Caco-2 (cell line): ENCODE data around the gene ELN. TPM values are rescaled to one million over a fixed set of nuclear protein-coding genes. Genes with fewer than 3 reads are reported as not detected.

Experiments
- BruUV-seq: library from RNA; stranded (reverse); fragments of 400-500 nt; replicated peaks from 2 replicates; lab custom pipeline; 2021; lab: Mats Ljungman, UMichigan
- CTCF ChIA-PET: fragments of 300-600 bp; sonication (Branson Sonifier 250); formaldehyde crosslinking; loops from one replicate; lab custom pipeline; 2022; ENCODE audit warnings: antibody characterized with exemption; lab: Charles Lee
- POLR2A ChIA-PET: fragments of 300-600 bp; sonication (Branson Sonifier 250); formaldehyde crosslinking; loops from one replicate; lab custom pipeline; 2022; ENCODE audit warnings: antibody characterized with exemption; lab: Charles Lee
- DNase-seq, 2 experiments: peaks; one replicate each; pipeline versions ENCODE4 v3.0.0 to v3.0.0-alpha.2; 2020 to 2022
- H3K27me3 ChIP-seq: replicated peaks from 2 replicates; pipeline ENCODE4 v1.6.0; 2011; ENCODE audit warnings: low read length; ENCODE audit not compliant: control insufficient read depth, insufficient read depth
- H3K36me3 ChIP-seq: 2 replicates; pipeline ENCODE4 v1.5.1; 2011; ENCODE audit warnings: low read length; ENCODE audit not compliant: control insufficient read depth, insufficient read depth
- H3K4me1 ChIP-seq: fragments of 250-450 bp; sonication (Bioruptor Pico); 2 replicates; pipeline ENCODE4 v1.5.1; 2020; ENCODE audit warnings: mild to moderate bottlenecking
- H3K4me3 ChIP-seq: 2 replicates; pipeline ENCODE4 v1.5.1; 2011; ENCODE audit warnings: low read depth, mild to moderate bottlenecking, control low read depth, low read length
- H3K9me3 ChIP-seq: fragments of 250-450 bp; sonication (Bioruptor Pico); 2 replicates; pipeline ENCODE4 v1.5.1; 2020; ENCODE audit warnings: mild to moderate bottlenecking, moderate library complexity
- H3K27ac Mint-ChIP-seq: one replicate; pipeline ENCODE4 v1.8.0; 2022; ENCODE audit warnings: mixed read lengths; ENCODE audit not compliant: unreplicated experiment
- H3K27me3 Mint-ChIP-seq: one replicate; pipeline ENCODE4 v1.8.0; 2022; ENCODE audit warnings: mixed read lengths; ENCODE audit not compliant: insufficient read depth, unreplicated experiment
- H3K36me3 Mint-ChIP-seq: one replicate; pipeline ENCODE4 v1.8.0; 2022; ENCODE audit warnings: mild to moderate bottlenecking, mixed read lengths; ENCODE audit not compliant: insufficient read depth, unreplicated experiment
- H3K4me1 Mint-ChIP-seq: one replicate; pipeline ENCODE4 v1.8.0; 2022; ENCODE audit warnings: low read depth, mixed read lengths; ENCODE audit not compliant: unreplicated experiment
- H3K4me3 Mint-ChIP-seq: one replicate; pipeline ENCODE4 v1.8.0; 2022; ENCODE audit warnings: mild to moderate bottlenecking, moderate library complexity, mixed read lengths; ENCODE audit not compliant: unreplicated experiment
- H3K9me3 Mint-ChIP-seq: one replicate; pipeline ENCODE4 v1.8.0; 2022; ENCODE audit warnings: mixed read lengths; ENCODE audit not compliant: unreplicated experiment
- intact Hi-C: fragments of 100-400 bp; cut with micrococcal nuclease; formaldehyde crosslinking; loops from one replicate; pipeline ENCODE4 v1.10.0; 2022; ENCODE audit not compliant: unreplicated experiment
- total RNA-seq: library from RNA; stranded (reverse); gene quantifications from 2 replicates; pipeline ENCODE4 v1.2.3, GENCODE V29; 2022
- TF ChIP-seq, protein P1 (sequence below), 2 experiments: fragments of 200-600 bp in 1 of 2; IDR thresholded peaks; 1 replicate in 1 of 2; 2 replicates in 1 of 2; pipeline versions ENCODE4 v1.5.1 to v1.8.0; 2011 to 2022; ENCODE audit warnings: antibody characterized with exemption in 1 of 2, control low read depth in 1 of 2, inconsistent platforms in 1 of 2, low read depth in 1 of 2, low read length in 1 of 2, mild to moderate bottlenecking in 1 of 2, moderate library complexity in 1 of 2; ENCODE audit not compliant: insufficient read depth in 1 of 2, severe bottlenecking in 1 of 2, unreplicated experiment in 1 of 2

The ELN gene
- total RNA-seq, 1 experiment from 2014 or later: not detected

DNA sequence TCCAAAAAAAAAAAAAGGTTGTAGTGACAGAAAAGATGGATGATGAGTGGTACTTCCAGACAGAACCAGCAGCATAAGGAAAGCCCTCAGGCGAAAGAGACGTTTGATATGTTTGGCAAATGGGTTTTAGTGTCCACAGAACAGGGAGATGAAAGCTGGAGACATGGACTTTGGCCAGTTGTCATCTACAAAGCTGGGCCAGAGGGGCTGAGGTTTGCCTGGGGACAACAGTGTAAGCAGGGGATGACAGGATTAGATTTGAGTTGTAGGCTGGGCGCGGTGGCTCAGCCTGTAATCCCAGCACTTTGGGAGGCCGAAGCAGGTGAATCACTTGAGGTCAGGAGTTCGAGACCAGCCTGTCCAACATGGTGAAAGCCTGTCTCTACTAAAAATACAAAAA is 47.8 kb upstream of the ELN start:
- Histone ChIP-seq H3K4me3 (no peak overlapping the region), H3K9me3 (no peaks in the 10 kb centered on the region), H3K4me1 (peaks cover 15% of the 10 kb centered on the region), H3K27me3 (no peaks in the 10 kb centered on the region), H3K36me3 (no peaks in the 10 kb centered on the region)
- H3K9me3 Mint-ChIP-seq: no peaks in the 10 kb centered on the region
- TF ChIP-seq, protein P1, sequence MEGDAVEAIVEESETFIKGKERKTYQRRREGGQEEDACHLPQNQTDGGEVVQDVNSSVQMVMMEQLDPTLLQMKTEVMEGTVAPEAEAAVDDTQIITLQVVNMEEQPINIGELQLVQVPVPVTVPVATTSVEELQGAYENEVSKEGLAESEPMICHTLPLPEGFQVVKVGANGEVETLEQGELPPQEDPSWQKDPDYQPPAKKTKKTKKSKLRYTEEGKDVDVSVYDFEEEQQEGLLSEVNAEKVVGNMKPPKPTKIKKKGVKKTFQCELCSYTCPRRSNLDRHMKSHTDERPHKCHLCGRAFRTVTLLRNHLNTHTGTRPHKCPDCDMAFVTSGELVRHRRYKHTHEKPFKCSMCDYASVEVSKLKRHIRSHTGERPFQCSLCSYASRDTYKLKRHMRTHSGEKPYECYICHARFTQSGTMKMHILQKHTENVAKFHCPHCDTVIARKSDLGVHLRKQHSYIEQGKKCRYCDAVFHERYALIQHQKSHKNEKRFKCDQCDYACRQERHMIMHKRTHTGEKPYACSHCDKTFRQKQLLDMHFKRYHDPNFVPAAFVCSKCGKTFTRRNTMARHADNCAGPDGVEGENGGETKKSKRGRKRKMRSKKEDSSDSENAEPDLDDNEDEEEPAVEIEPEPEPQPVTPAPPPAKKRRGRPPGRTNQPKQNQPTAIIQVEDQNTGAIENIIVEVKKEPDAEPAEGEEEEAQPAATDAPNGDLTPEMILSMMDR (IDR thresholded peaks at IDR 0.05; ENCODE audit: insufficient read depth in 1 of 2, low read depth in 1 of 2, low read length in 1 of 2, severe bottlenecking in 1 of 2, unreplicated experiment in 1 of 2): no peak
- intact Hi-C loops: no loop called here
- no peaks in the 10 kb centered on the region for H3K27me3 Mint-ChIP-seq
- no peak overlapping the region for H3K4me3 Mint-ChIP-seq
- peak; percentile 50 to 77 for DNase-seq
- CTCF ChIA-PET: no interaction called here
- peaks cover 6% of the 10 kb centered on the region for H3K36me3 Mint-ChIP-seq
- no TSS peak for BruUV-seq
- H3K4me1 Mint-ChIP-seq: peaks cover 13% of the 10 kb centered on the region
- no peak overlapping the region for H3K27ac Mint-ChIP-seq
- POLR2A ChIA-PET: no interaction called here

DNA sequence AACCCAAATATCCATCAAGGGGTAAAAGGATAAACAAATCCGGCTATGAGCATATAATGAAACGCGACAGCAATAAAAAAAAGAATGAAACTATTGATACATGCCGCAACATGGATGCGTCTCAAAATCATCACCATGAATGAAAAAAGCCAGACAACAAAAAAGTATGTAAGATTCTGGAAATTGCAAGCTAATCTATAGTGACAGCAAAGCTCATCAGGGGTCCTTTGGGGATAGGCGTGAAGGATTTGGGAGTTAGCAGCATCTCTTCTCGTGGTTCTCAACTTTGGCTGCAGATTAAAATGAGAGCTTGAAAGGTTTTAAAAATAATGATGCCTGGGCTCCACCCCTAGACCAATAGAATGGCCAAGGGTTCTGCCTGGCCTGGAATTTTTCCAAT is 46.0 kb upstream of the ELN start:
- no peak overlapping the region for H3K4me3 ChIP-seq
- no peaks in the 10 kb centered on the region for H3K27me3 ChIP-seq
- H3K4me1 ChIP-seq: peaks cover 15% of the 10 kb centered on the region
- H3K9me3 ChIP-seq: no peaks in the 10 kb centered on the region
- Mint-ChIP-seq H3K27me3 (no peaks in the 10 kb centered on the region), H3K4me1 (peaks cover 13% of the 10 kb centered on the region), H3K27ac (no peak overlapping the region), H3K4me3 (no peak overlapping the region), H3K36me3 (peaks cover 6% of the 10 kb centered on the region), H3K9me3 (no peaks in the 10 kb centered on the region)
- no TSS peak for BruUV-seq
- POLR2A ChIA-PET: no interaction called here
- no peaks in the 10 kb centered on the region for H3K36me3 ChIP-seq
- CTCF ChIA-PET: no interaction called here
- no peak for DNase-seq
- intact Hi-C loops: no loop called here
- TF ChIP-seq, protein P1 (IDR thresholded peaks at IDR 0.05; ENCODE audit: insufficient read depth in 1 of 2, low read depth in 1 of 2, low read length in 1 of 2, severe bottlenecking in 1 of 2, unreplicated experiment in 1 of 2): no peak

DNA sequence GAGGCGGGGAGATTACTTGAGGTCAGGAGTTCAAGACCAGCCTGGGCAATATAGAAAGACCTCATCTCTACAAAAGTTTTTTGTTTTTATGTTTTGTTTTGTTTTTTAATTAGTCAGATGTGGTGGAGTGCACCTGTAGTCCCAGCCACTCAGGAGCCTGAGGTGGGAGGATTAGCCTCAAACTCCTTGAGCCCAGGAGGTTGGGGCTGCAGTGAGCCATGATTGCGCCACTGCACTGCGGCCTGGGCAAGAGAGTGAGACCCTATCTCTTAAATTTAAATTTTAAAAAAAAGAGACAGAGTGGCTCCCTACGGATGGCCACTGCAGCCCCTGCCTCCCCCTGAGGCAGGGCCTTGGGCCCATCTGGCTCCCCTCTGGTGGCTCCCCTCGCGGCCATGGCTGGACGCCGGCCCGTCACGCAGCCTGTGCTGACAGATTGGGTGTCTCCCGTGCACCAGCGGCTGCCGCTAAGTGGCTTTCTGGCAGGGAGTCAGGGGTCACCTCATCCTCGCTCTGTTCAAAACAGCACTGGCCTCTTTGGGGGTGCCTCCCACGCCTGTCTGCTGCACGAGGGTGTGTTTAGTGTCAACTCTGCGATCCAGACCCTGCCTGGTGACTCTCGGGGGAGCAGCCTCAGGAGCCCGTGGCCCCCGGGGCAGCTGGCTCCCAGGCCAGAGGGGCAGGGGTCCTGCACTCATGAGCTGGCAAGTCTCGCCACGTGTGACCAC is 44.4 kb upstream of the ELN start:
- Mint-ChIP-seq H3K4me3 (no peak overlapping the region), H3K9me3 (no peaks in the 10 kb centered on the region), H3K36me3 (peaks cover 6% of the 10 kb centered on the region), H3K27ac (no peak overlapping the region), H3K4me1 (peaks cover 13% of the 10 kb centered on the region), H3K27me3 (no peaks in the 10 kb centered on the region)
- Histone ChIP-seq H3K4me3 (no peak overlapping the region), H3K36me3 (no peaks in the 10 kb centered on the region), H3K4me1 (peaks cover 10% of the 10 kb centered on the region), H3K9me3 (no peaks in the 10 kb centered on the region), H3K27me3 (no peaks in the 10 kb centered on the region)
- ChIA-PET POLR2A (no interaction called here), CTCF (interaction anchor here (0.6 to 0.7 kb wide), 2 partner anchors 10 to 102 kb away, joined by 3 to 5 read pairs; no protein-coding TSS in a partner anchor)
- no peak for DNase-seq
- TF ChIP-seq, protein P1 (IDR thresholded peaks at IDR 0.05; ENCODE audit: insufficient read depth in 1 of 2, low read depth in 1 of 2, low read length in 1 of 2, severe bottlenecking in 1 of 2, unreplicated experiment in 1 of 2): no peak
- intact Hi-C loops: no loop called here
- BruUV-seq: no TSS peak
